Activated T-helper 1 cell treated with anti-CD3 and anti-CD28 coated beads, Interleukin-12 subunit alpha, Interleukin-12 subunit beta, Interleukin-2, Interleukin-4 antibody, amounts not matched to agents 30 ng/mL and 10 ng/mL and 1 ng/mL, durations not matched to agents 14 hours and 24 hours and 36 hours (primary cell): Measurements from ENCODE around the gene LRRC47. TPM values are rescaled to one million over a fixed set of nuclear protein-coding genes. Genes with fewer than 3 reads are reported as not detected.

ENCODE experiments used
- DNase-seq: peaks from one replicate; pipeline ENCODE4 v3.0.0; 2021; ENCODE audit warnings: low spot score
- H3K27ac Mint-ChIP-seq: one replicate; pipeline ENCODE4 v1.8.0; 2021; ENCODE audit warnings: mild to moderate bottlenecking, mixed read lengths
- H3K27me3 Mint-ChIP-seq: one replicate; pipeline ENCODE4 v1.8.0; 2022; ENCODE audit warnings: mild to moderate bottlenecking, moderate library complexity, mixed read lengths; ENCODE audit not compliant: insufficient read depth
- H3K36me3 Mint-ChIP-seq: one replicate; pipeline ENCODE4 v1.8.0; 2021; ENCODE audit warnings: low read depth, mixed read lengths
- H3K4me1 Mint-ChIP-seq: one replicate; pipeline ENCODE4 v1.8.0; 2021; ENCODE audit warnings: low read depth, mixed read lengths
- H3K4me3 Mint-ChIP-seq: one replicate; pipeline ENCODE4 v1.8.0; 2021; ENCODE audit warnings: mild to moderate bottlenecking, moderate library complexity, mixed read lengths
- H3K9me3 Mint-ChIP-seq: one replicate; pipeline ENCODE4 v1.8.0; 2021; ENCODE audit warnings: mixed read lengths
- intact Hi-C: fragments of 100-400 bp; cut with micrococcal nuclease; formaldehyde crosslinking; loops from one replicate; pipeline ENCODE4 v1.15.1; 2024
- total RNA-seq: library from RNA; stranded (reverse); gene quantifications from 2 replicates; pipeline ENCODE4 v1.2.3, GENCODE V29; 2022

Gene LRRC47
- total RNA-seq, 1 donor from 2014 or later, result 50.1 TPM

DNA sequence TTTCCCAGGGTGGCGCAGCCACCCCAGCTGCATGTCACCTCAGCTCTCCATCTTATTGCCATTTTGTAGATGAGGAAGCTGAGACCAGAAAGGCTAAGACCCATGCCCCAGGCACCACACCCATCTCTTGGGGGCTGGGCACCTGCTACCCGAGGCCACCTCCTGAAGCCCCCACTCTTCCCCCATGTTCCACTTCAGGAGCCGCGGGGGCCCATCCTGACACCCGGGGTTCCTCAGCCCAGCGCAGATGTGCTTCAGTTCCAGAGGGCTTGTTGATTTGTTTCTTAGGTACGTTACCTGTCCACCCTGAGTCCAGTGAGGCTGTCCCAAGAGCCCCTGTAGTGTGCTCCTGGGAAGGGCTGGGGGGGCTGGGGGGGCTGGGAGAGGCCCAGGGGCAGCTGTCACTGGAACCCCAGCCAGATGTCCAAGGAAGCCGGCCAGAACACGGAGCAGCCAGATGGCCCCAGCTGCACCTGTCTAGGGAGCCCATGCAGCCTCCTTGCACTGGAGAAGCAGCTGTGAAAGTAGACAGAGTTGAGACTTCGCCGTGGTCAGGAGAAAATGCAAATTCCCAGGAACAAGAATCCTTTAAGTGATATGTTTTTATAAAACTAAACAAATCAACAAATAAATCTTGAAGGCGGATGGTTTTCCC is 61.1 kb downstream of the LRRC47 start:
- Mint-ChIP-seq H3K27ac (no peak overlapping the region), H3K9me3 (no peaks in the 10 kb centered on the region), H3K36me3 (peaks cover 3% of the 10 kb centered on the region), H3K4me3 (no peak overlapping the region), H3K27me3 (no peaks in the 10 kb centered on the region), H3K4me1 (no peaks in the 10 kb centered on the region)
- DNase-seq, result no peak
- intact Hi-C loops, result no loop called here

- Mint-ChIP-seq H3K9me3 (no peaks in the 10 kb centered on the region), H3K36me3 (peaks cover 3% of the 10 kb centered on the region), H3K27ac (no peak overlapping the region)
Measured at GRCh38 chr1:3734602-3735001, 61.7 kb downstream of the LRRC47 start.

DNA sequence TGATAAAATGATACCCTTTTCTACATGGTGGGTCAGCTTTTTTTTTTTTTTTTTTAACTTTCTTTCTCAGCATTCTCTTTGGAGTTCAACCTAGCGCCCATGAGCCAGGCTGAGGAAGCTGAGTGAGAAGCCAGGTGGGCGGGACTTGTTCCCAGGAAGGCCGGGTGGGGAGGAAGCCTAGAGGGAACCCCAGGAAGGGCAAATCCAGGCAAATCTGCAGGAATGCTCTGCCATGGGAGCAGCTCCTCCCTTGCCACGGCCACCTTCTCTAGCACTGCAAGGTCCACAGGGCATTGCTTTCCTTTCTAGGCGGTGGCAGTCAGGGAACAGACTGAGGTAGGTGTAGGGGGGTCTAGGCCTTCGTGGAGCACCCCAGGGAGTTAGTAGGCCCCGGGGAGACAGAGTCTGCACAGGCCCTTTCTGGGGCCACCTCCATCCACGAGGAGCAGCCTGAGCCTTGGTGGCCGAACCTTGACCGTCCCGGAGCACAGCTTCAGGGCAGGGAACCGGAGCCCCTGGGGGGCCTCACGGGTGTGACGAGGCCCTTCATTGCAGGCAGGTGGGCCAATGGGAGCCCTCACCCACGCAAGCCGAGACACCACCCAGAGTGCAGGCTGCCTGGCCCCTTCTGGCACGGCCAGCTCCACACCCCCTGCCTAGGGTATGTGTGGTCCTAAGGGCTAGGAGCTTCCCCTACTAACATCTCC is 62.3 kb downstream of the LRRC47 start:
- intact Hi-C loops, result no loop called here

More at GRCh38 chr1:3734602-3735001, 61.7 kb downstream of the LRRC47 start:
- no peak overlapping the region for H3K4me3 Mint-ChIP-seq
- no peaks in the 10 kb centered on the region for H3K27me3 Mint-ChIP-seq
- H3K4me1 Mint-ChIP-seq, result no peaks in the 10 kb centered on the region
- intact Hi-C loops, result no loop called here
- DNase-seq, result no peak

GRCh38 chr1:3733094-3733882 is 63.0 kb downstream of the LRRC47 start:
- H3K4me3 Mint-ChIP-seq, result no peak overlapping the region

More for the DNA sequence above, 62.3 kb downstream of the LRRC47 start:
- Mint-ChIP-seq H3K4me1 (no peaks in the 10 kb centered on the region), H3K4me3 (no peak overlapping the region), H3K27me3 (no peaks in the 10 kb centered on the region), H3K9me3 (no peaks in the 10 kb centered on the region), H3K27ac (no peak overlapping the region), H3K36me3 (peaks cover 3% of the 10 kb centered on the region)
- no peak for DNase-seq

GRCh38 chr1:3732434-3733093 is 63.7 kb downstream of the LRRC47 start:
- Mint-ChIP-seq H3K27ac (no peak overlapping the region), H3K27me3 (no peaks in the 10 kb centered on the region), H3K4me3 (no peak overlapping the region), H3K4me1 (no peaks in the 10 kb centered on the region), H3K36me3 (peaks cover 3% of the 10 kb centered on the region), H3K9me3 (no peaks in the 10 kb centered on the region)
- DNase-seq, result no peak
- intact Hi-C loops, result no loop called here

More at GRCh38 chr1:3733094-3733882, 63.0 kb downstream of the LRRC47 start:
- H3K4me1 Mint-ChIP-seq, result no peaks in the 10 kb centered on the region
- H3K36me3 Mint-ChIP-seq, result peaks cover 3% of the 10 kb centered on the region
- intact Hi-C loops, result no loop called here
- H3K9me3 Mint-ChIP-seq, result no peaks in the 10 kb centered on the region
- H3K27ac Mint-ChIP-seq, result no peak overlapping the region
- H3K27me3 Mint-ChIP-seq, result no peaks in the 10 kb centered on the region
- DNase-seq, result no peak

DNA sequence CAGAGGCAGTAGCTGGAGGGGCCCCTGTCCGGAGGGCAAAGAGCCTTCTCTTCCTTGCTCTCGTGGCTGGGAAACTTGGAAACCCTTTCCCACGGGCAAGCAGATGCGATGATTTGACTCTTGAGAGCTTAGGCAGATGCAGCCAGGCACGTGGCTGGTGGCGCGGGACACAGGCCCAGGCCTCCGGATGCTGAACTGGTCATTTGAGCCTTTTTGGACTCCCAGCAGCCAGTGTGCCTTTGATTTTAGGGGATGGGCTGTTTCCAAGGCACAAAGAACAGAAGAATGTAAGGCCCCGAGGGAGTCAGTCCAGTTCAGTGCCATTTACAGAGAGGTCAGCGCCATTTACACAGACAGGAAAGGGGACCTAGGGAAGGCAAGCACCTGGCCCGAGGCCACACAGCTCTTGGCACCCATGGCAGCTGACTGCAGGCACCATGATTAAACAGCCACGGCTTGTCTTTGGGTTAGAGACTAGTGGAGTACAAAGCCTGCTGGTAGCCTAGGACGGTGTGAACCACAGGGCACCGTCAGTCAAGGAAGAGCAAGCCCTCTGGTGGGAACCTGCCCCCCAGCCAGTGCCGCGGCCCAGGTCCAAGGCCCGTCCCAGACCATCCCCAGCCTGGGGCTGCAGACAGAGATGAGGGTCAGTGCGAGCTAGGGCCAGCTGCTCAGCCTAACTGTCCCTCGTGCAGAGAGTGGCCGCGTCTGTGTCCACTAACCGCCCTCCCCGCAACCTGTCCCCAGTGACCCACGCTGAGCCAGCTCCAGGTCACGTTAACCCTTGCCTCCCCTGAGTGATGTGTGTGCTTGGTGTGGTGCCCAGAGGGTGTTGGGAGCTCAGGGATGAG is 64.5 kb downstream of the LRRC47 start:
- Mint-ChIP-seq H3K9me3 (no peaks in the 10 kb centered on the region), H3K4me3 (no peak overlapping the region), H3K4me1 (no peaks in the 10 kb centered on the region), H3K36me3 (peaks cover 3% of the 10 kb centered on the region), H3K27ac (no peak overlapping the region), H3K27me3 (no peaks in the 10 kb centered on the region)
- DNase-seq, result no peak
- intact Hi-C loops, result no loop called here

DNA sequence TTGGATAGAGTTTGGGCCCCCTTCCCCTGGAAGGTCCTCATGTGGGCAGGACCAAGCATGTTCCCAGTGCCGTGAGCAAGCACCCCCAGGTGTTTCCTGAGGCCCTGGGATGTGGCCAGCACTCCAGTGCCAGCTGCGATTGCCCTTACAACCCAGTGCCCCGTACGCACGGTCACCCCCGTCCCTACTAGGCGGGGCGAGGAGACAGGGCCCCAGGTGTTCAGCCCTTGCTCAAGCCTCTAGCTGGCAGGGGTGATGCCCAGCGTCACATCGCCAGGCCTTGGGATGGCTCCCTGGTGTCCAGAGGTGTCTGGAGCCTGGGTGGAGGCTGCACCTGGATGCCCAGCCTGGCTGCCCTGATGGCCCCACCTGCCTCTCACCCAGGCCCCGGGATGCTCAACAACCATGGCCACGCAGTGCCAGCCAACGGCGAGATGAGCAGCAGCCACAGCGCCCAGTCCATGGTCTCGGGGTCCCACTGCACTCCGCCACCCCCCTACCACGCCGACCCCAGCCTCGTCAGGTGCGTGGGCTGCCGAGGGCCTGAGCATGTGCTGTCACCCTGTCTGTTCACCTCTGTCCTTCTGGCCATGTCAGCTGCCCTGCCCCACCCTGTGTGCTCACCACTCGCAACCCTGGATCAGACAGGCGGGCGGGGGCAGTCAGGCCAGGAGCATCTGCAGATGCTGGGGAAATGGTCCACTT is 65.6 kb downstream of the LRRC47 start:
- no peak for DNase-seq
- Mint-ChIP-seq H3K9me3 (no peaks in the 10 kb centered on the region), H3K4me3 (no peak overlapping the region), H3K36me3 (peaks cover under 1% of the 10 kb centered on the region), H3K4me1 (no peaks in the 10 kb centered on the region), H3K27me3 (no peaks in the 10 kb centered on the region), H3K27ac (no peak overlapping the region)
- intact Hi-C loops, result no loop called here

DNA sequence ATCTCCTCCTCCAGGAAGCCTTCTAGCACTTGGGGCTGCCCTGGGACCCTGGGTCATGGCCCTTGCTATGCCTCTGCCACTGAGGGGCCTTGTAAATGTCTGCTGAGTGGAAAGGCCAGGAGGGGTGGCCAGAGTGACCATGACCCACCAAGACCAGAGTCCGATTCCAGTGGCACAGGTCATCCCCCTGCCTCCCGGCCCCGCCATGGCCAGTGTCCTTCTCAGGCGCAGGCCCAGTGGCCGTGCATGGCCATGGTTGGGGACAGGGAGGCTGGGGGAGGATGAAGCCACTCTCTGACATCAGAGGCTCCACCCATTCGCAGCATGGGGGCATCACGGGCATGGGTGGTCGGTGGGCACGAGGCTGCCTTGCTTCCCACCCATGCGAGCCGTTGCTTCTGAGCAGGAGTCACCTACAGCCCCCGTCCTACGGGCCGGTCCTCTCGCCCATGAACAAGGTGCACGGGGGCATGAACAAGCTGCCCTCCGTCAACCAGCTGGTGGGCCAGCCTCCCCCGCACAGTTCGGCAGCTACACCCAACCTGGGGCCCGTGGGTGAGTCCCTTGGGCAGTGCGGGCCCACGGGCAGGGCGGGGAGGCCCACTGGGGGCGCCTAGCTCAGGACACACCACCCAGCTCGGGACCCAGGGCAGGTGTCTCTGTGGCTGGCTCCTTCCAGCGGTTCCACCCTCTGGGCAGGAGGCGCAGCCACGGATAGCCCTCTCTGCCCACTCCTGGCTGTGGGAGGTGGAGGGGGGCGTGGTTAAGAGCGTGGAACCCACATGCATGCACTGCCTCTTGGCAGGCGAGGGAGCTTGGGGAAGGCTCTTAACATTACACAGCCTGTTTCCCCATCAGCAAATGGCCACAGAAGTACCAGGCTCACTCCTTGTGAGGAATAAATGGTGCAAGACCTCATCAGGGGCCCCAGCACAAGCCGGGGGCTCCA is 66.4 kb downstream of the LRRC47 start:
- H3K27me3 Mint-ChIP-seq, result no peaks in the 10 kb centered on the region
- intact Hi-C loops, result no loop called here
- no peak for DNase-seq
- H3K4me3 Mint-ChIP-seq, result no peak overlapping the region
- no peaks in the 10 kb centered on the region for H3K9me3 Mint-ChIP-seq
- no peaks in the 10 kb centered on the region for H3K4me1 Mint-ChIP-seq
- H3K36me3 Mint-ChIP-seq, result no peaks in the 10 kb centered on the region
- no peak overlapping the region for H3K27ac Mint-ChIP-seq

Other genes starting within 250 kb of the LRRC47 start
- gene MEGF6, start 185.0 kb downstream of the LRRC47 start, total RNA-seq, result 1.2 and 2.1 TPM in 2 replicates
- 10.3 and 12.5 TPM in 2 replicates for gene TPRG1L, start 171.5 kb downstream of the LRRC47 start, total RNA-seq
- 44.9 and 45.5 TPM in 2 replicates for gene WRAP73, start 146.4 kb downstream of the LRRC47 start, total RNA-seq
- gene TP73, start 144.0 kb downstream of the LRRC47 start, total RNA-seq, result 1.4 and 1.5 TPM in 2 replicates
- gene CCDC27, start 44.0 kb downstream of the LRRC47 start, total RNA-seq, result not detected in 2 replicates
- gene SMIM1, start 23.7 kb downstream of the LRRC47 start, total RNA-seq, result 1.0 and 1.2 TPM in 2 replicates
- 43.4 and 55.5 TPM in 2 replicates for gene CEP104, start 60.7 kb upstream of the LRRC47 start, total RNA-seq
- 13.7 and 15.8 TPM in 2 replicates for gene DFFB, start 61.0 kb upstream of the LRRC47 start, total RNA-seq
- gene C1orf174, start 103.8 kb upstream of the LRRC47 start, total RNA-seq, result 45.1 TPM in 2 replicates